Prostate gland (tissue), 2 donors: Measurements from ENCODE around the gene HECTD3. TPM values are rescaled to one million over a fixed set of nuclear protein-coding genes. Genes with fewer than 3 reads are reported as not detected.

ENCODE experiments used
- DNase-seq: peaks from one replicate; pipeline ENCODE4 v3.0.0-alpha.2; 2019; ENCODE audit warnings: low spot score
- H3K27ac ChIP-seq, 2 donors: fragments of 200-600 bp; sonication (generic); 2 replicates each; pipeline ENCODE4 v1.5.1; 2017 to 2019
- H3K27me3 ChIP-seq: fragments of 200-600 bp; sonication (generic); replicated peaks from 2 replicates; pipeline ENCODE4 v1.5.1; 2019; ENCODE audit not compliant: insufficient read depth
- H3K36me3 ChIP-seq, 2 donors: fragments of 200-600 bp; sonication (generic); 1 replicate in 1 of 2; 2 replicates in 1 of 2; pipeline versions ENCODE4 v1.5.1 to v1.8.1; 2017 to 2019
- H3K4me1 ChIP-seq: fragments of 200-600 bp; sonication (generic); replicated peaks from 2 replicates; pipeline ENCODE4 v1.5.1; 2019
- H3K4me3 ChIP-seq, 2 donors: fragments of 200-600 bp; sonication (generic); 2 replicates each; pipeline ENCODE4 v1.5.1; 2017 to 2019
- H3K9me3 ChIP-seq: fragments of 200-600 bp; sonication (generic); 2 replicates; pipeline ENCODE4 v1.5.1; 2017
- CTCF ChIP-seq, 4 experiments: fragments of 200-600 bp in 2 of 4; fragments of 450-650 bp in 2 of 4; sonication (generic) in 2 of 4; IDR thresholded peaks; 1 replicate in 3 of 4; 2 replicates in 1 of 4; pipeline ENCODE4 v1.5.1; 2016 to 2019; ENCODE audit warnings: antibody characterized with exemption in 4 of 4, mild to moderate bottlenecking in 2 of 4, moderate library complexity in 2 of 4
- POLR2A ChIP-seq: fragments of 450-650 bp; IDR thresholded peaks from one replicate; pipeline ENCODE4 v1.6.1; 2016; ENCODE audit warnings: antibody characterized with exemption, mild to moderate bottlenecking
- POLR2AphosphoS5 ChIP-seq: sonication (generic); formaldehyde crosslinking; IDR thresholded peaks from one replicate; pipeline ENCODE4 v1.6.1; 2017; ENCODE audit warnings: antibody characterized with exemption
- whole genome bisulfite sequencing: methylation state at CpG from one replicate; pipeline ENCODE4 v1.1.5; 2018; 5-methylcytosine and 5-hydroxymethylcytosine counted together
- intact Hi-C: fragments of 100-400 bp; cut with DNase I; formaldehyde crosslinking; loops from one replicate; pipeline ENCODE4 v1.14.2; 2022
- total RNA-seq, 2 donors: library from RNA; depleted of rRNA; stranded (reverse); fragments of >200 nt; gene quantifications; one replicate each; pipeline ENCODE4 v1.1.0, GENCODE V29; 2016

The HECTD3 gene
- total RNA-seq, 2 donors from 2014 or later, result 26.4 to 60.4 TPM

GRCh38 chr1:45007311-45007710 lies 3.8 kb downstream of the HECTD3 start:
- no peak overlapping the region for H3K4me3 ChIP-seq
- DNase-seq, result no peak
- intact Hi-C loops, result no loop called here
- WGBS, result 80% methylated on average over 11 of the region's 11 CpGs
- no peaks in the 10 kb centered on the region for H3K9me3 ChIP-seq
- peaks cover 15 to 40% of the 10 kb centered on the region in 2 donors for H3K36me3 ChIP-seq
- H3K27ac ChIP-seq, result no peak overlapping the region
- H3K27me3 ChIP-seq, result no peaks in the 10 kb centered on the region
- no peak for TF ChIP-seq CTCF (IDR thresholded peaks at IDR 0.05)
- TF ChIP-seq POLR2A, result no peak
- TF ChIP-seq POLR2AphosphoS5, result no peak
- peaks cover 16% of the 10 kb centered on the region for H3K4me1 ChIP-seq

DNA sequence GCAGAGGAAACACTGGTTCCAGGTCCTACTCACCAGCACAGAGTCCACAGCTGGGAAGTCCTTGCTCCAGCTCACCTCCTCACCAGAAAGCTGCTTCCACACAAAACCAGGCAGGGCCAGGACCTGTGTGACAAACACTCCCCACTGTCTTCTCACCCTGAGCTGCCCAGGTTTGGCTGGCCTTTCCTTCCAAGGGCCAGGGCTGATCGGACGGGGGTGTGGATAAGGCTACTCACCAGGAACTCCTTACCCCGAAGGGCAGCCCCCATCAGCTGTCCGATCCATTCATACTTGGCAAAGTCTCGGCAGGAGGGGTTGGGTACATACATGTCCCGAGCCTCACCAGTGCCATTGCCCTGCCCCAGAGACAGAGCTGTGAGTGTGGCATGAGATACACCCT lies 5.4 kb downstream of the HECTD3 start:
- TF ChIP-seq POLR2A (no peak), POLR2AphosphoS5 (no peak), CTCF (IDR thresholded peaks at IDR 0.05) (no peak)
- no peaks in the 10 kb centered on the region for H3K27me3 ChIP-seq
- WGBS, result 89% methylated on average over 6 of the region's 6 CpGs
- DNase-seq, result no peak
- H3K36me3 ChIP-seq, result peaks cover 15 to 40% of the 10 kb centered on the region in 2 donors
- H3K27ac ChIP-seq, result no peak overlapping the region
- H3K9me3 ChIP-seq, result no peaks in the 10 kb centered on the region
- intact Hi-C loops, result no loop called here
- no peak overlapping the region for H3K4me3 ChIP-seq
- peaks cover 11% of the 10 kb centered on the region for H3K4me1 ChIP-seq

- DNase-seq, result no peak
- WGBS, result 88% methylated on average over 7 of the region's 7 CpGs
- Histone ChIP-seq H3K9me3 (no peaks in the 10 kb centered on the region), H3K4me3 (no peak overlapping the region), H3K4me1 (peaks cover 1% of the 10 kb centered on the region), H3K36me3 (peaks cover 15 to 40% of the 10 kb centered on the region in 2 donors), H3K27ac (no peak overlapping the region), H3K27me3 (no peaks in the 10 kb centered on the region)
- intact Hi-C loops, result no loop called here
- TF ChIP-seq CTCF (IDR thresholded peaks at IDR 0.05) (no peak), POLR2A (no peak), POLR2AphosphoS5 (no peak)
Observed at GRCh38 chr1:45004281-45004920, 6.7 kb downstream of the HECTD3 start.

DNA sequence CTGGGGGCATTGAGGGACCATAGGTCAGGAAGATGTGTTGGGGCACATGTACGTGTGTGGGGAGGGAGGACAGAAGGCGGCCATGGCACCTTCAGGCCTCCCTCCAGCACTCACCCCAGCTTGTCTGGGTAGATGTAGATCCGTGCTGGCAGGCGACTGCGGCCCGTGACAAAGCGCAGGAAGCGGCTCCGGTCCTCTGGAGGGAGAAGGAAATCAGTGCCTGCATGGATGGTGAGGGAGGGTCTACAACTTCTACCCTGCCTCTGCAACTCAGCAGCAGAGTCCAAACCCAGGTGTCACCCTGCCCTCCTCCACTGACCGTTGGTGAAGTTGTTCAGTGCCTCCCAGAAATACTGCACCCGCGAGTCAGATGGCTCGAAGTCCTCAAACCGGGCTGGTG lies 7.4 kb downstream of the HECTD3 start:
- Histone ChIP-seq H3K9me3 (no peaks in the 10 kb centered on the region), H3K27ac (no peak overlapping the region), H3K27me3 (no peaks in the 10 kb centered on the region), H3K4me1 (no peaks in the 10 kb centered on the region), H3K36me3 (peaks cover 15 to 40% of the 10 kb centered on the region in 2 donors), H3K4me3 (no peak overlapping the region)
- no peak for DNase-seq
- TF ChIP-seq POLR2AphosphoS5, result no peak
- TF ChIP-seq POLR2A, result no peak
- TF ChIP-seq CTCF (IDR thresholded peaks at IDR 0.05), result no peak
- 85% methylated on average over 14 of the region's 14 CpGs for WGBS
- intact Hi-C loops, result no loop called here
